Measurements from ENCODE around the gene ACP5. TPM values are rescaled to one million over a fixed set of nuclear protein-coding genes. Genes with fewer than 3 reads are reported as not detected.
A peak's percentile ranks its signal among the peaks of the same experiment; 100 is the strongest.
"Not testable (repeated sequence)": the region's sequence is repeated elsewhere in the genome, so short reads cannot be mapped to it uniquely, and the experiment has no call there.

Gene ACP5
- total RNA-seq, 1 donor from 2014 or later = not detected

DNA sequence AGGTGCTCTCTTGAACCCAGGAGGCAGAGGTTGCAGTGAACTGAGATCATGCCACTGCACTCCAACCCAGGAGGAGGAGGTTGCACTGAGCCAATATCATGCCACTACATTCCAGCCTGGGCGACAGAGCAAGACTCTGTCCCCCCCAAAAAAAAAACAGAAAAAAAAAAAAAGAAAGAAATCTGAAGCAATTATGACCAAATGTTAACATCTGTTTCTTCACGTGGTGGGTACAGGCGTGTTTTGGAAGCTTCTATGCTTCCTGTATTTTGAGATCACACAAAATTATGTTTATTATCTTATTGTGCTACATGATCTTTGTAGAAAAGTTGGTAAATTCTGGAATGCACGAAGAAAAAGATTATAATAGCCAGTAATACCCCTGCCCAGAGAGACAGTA is 2.7 kb upstream of the ACP5 start:
- Mint-ChIP-seq H3K4me1 (ENCODE audit: low read depth, unreplicated experiment) (no peaks in the 10 kb centered on the region), H3K9me3 (ENCODE audit: unreplicated experiment) (peaks cover 1% of the 10 kb centered on the region), H3K27ac (ENCODE audit: unreplicated experiment) (no peak overlapping the region), H3K36me3 (ENCODE audit: unreplicated experiment) (no peaks in the 10 kb centered on the region), H3K4me3 (ENCODE audit: unreplicated experiment) (no peak overlapping the region), H3K27me3 (ENCODE audit: unreplicated experiment) (peaks cover 13% of the 10 kb centered on the region)
- DNase-seq = no peak
- TF ChIP-seq, protein P1, sequence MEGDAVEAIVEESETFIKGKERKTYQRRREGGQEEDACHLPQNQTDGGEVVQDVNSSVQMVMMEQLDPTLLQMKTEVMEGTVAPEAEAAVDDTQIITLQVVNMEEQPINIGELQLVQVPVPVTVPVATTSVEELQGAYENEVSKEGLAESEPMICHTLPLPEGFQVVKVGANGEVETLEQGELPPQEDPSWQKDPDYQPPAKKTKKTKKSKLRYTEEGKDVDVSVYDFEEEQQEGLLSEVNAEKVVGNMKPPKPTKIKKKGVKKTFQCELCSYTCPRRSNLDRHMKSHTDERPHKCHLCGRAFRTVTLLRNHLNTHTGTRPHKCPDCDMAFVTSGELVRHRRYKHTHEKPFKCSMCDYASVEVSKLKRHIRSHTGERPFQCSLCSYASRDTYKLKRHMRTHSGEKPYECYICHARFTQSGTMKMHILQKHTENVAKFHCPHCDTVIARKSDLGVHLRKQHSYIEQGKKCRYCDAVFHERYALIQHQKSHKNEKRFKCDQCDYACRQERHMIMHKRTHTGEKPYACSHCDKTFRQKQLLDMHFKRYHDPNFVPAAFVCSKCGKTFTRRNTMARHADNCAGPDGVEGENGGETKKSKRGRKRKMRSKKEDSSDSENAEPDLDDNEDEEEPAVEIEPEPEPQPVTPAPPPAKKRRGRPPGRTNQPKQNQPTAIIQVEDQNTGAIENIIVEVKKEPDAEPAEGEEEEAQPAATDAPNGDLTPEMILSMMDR (IDR thresholded peaks at IDR 0.05; ENCODE audit: partially characterized antibody, unreplicated experiment) = no peak

DNA sequence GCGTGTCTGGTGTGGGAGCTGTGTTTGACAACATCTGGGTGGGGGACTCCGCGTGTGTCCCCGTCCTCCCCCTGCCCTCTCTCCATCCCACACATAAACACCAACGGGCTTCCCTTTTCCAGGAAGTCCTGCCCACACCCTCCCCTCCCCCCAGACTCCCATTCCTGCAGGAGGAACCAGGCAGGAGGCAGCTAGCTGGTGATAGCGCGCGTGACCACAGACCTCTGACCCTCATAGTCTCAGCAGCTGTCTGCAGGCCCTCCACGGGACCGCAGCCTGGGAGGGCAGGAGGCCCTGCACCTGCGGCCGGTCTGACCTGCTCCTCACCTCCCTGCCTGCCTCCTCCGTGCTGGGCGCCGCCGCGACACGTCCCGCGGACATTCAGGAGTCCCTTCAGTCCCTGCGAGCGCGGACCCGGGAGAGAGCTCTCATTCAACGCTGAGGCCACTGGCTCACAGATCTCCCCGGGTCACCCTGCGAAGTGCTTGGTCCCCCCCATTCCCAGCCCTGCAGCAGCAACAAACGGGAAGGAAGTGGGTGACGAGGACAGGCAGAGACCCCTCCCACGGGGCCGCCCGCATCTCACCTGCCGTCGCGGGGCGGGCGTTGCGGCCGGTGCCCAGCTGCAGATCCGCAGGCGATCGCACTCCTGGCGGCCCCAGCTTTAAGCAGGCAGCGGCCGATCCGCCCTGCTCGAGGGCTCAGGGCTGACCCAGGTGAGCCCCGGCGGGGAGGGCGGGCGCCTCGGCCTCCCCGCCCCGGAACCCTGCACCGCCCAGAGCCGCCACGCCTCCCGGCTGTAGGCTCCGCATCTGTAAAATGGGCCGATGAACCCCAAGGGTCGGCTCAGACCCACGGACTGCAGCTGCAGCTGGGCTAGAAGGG is 1.1 kb upstream of the ACP5 start:
- no peak overlapping the region for H3K27ac Mint-ChIP-seq (ENCODE audit: unreplicated experiment)

DNA sequence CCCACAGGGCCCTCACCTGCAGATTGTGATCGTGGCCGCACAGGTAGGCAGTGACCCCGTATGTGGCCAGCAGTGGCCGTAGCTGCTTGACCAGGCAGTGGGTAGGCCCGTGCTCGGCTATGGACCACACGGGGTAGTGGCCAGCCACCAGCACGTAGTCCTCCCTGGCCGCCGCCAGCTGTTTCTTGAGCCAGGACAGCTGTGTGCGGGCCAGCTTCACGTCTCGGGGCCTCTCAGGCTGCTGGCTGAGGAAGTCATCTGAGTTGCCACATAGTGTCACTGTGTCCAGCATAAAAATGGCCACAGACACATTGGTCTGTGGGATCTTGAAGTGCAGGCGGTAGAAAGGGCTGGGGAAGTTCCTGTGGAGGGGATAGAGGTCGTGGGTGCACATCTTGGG is 1.2 kb downstream of the ACP5 start:
- Mint-ChIP-seq H3K36me3 (ENCODE audit: unreplicated experiment) (no peaks in the 10 kb centered on the region), H3K27ac (ENCODE audit: unreplicated experiment) (no peak overlapping the region), H3K4me1 (ENCODE audit: low read depth, unreplicated experiment) (no peaks in the 10 kb centered on the region), H3K27me3 (ENCODE audit: unreplicated experiment) (peaks cover 11% of the 10 kb centered on the region), H3K4me3 (ENCODE audit: unreplicated experiment) (no peak overlapping the region), H3K9me3 (ENCODE audit: unreplicated experiment) (no peaks in the 10 kb centered on the region)
- TF ChIP-seq, protein P1 (IDR thresholded peaks at IDR 0.05; ENCODE audit: partially characterized antibody, unreplicated experiment) = no peak
- no peak for DNase-seq

More for the DNA sequence above, 1.1 kb upstream of the ACP5 start:
- no peaks in the 10 kb centered on the region for H3K9me3 Mint-ChIP-seq (ENCODE audit: unreplicated experiment)
- H3K27me3 Mint-ChIP-seq (ENCODE audit: unreplicated experiment) = peaks cover 12% of the 10 kb centered on the region
- DNase-seq = peak; percentile 52
- no peak overlapping the region for H3K4me3 Mint-ChIP-seq (ENCODE audit: unreplicated experiment)
- no peaks in the 10 kb centered on the region for H3K4me1 Mint-ChIP-seq (ENCODE audit: low read depth, unreplicated experiment)
- H3K36me3 Mint-ChIP-seq (ENCODE audit: unreplicated experiment) = no peaks in the 10 kb centered on the region
- TF ChIP-seq, protein P1 (IDR thresholded peaks at IDR 0.05; ENCODE audit: partially characterized antibody, unreplicated experiment) = no peak

DNA sequence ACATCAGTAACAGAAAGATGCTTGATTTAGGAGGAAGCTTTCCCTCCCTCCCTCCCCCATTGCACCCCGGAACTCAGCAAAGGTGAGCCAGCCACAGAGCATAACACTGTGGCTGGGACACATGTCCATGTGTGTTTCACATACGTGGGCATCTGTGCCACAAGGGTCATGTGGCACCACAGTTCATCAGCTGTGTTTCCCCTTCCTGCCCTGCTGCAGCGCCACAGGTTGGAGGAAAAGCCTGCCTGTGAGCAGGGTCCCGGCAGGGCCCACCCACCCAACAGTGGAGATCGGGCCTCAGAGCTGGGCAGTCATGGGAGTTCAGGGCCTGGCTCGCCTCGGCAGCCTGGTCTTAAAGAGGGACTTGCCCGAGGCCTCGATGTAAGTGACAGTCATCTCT is 2.8 kb downstream of the ACP5 start:
- Mint-ChIP-seq H3K27me3 (ENCODE audit: unreplicated experiment) (peaks cover 9% of the 10 kb centered on the region), H3K36me3 (ENCODE audit: unreplicated experiment) (no peaks in the 10 kb centered on the region), H3K4me3 (ENCODE audit: unreplicated experiment) (no peak overlapping the region), H3K9me3 (ENCODE audit: unreplicated experiment) (no peaks in the 10 kb centered on the region), H3K4me1 (ENCODE audit: low read depth, unreplicated experiment) (no peaks in the 10 kb centered on the region), H3K27ac (ENCODE audit: unreplicated experiment) (no peak overlapping the region)
- no peak for DNase-seq
- TF ChIP-seq, protein P1 (IDR thresholded peaks at IDR 0.05; ENCODE audit: partially characterized antibody, unreplicated experiment) = no peak

DNA sequence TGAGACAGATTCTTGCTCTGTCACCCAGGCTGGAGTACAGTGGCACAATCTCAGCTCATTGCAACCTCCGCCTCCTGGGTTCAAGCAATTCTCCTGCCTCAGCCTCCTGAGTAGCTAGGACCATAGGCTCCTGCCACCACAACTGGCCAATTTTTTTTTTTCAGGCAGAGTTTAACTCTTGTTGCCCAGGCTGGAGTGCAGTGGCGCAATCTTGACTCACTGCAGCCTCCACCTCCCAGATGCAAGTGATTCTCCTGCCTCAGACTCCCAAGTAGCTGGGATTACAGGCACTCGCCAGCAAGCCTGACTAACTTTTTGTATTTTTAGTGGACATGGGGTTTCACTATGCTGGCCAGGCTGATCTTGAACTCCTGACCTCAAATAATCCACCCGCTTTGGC is 3.7 kb downstream of the ACP5 start:
- not testable (repeated sequence) for DNase-seq; H3K36me3 Mint-ChIP-seq (ENCODE audit: unreplicated experiment); H3K9me3 Mint-ChIP-seq (ENCODE audit: unreplicated experiment); H3K4me3 Mint-ChIP-seq (ENCODE audit: unreplicated experiment); H3K27me3 Mint-ChIP-seq (ENCODE audit: unreplicated experiment); H3K4me1 Mint-ChIP-seq (ENCODE audit: low read depth, unreplicated experiment); H3K27ac Mint-ChIP-seq (ENCODE audit: unreplicated experiment)

DNA sequence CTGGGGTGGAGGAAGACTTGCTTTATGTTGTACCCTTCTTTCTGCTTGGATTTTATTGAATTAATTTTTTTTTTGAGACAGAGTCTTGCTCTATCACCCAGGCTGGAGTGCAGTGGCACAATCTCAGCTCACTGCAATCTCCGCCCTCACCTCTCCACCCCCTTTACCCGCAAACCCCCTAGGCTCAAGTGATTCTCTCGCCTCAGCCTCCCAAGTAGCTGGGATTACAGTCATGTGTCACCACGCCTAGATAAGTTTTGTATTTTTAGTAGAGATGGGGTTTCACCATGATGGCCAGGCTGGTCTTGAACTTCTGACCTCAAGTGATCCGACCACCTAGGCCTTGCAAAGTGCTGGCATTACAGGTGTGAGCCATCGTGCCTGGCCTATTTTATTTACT is 4.1 kb downstream of the ACP5 start:
- H3K27me3 Mint-ChIP-seq (ENCODE audit: unreplicated experiment); H3K9me3 Mint-ChIP-seq (ENCODE audit: unreplicated experiment); H3K4me3 Mint-ChIP-seq (ENCODE audit: unreplicated experiment); H3K4me1 Mint-ChIP-seq (ENCODE audit: low read depth, unreplicated experiment); H3K27ac Mint-ChIP-seq (ENCODE audit: unreplicated experiment); H3K36me3 Mint-ChIP-seq (ENCODE audit: unreplicated experiment); DNase-seq: not testable (repeated sequence)
